GM21737 (cell line): ENCODE measurements around the gene DENND1B.

ENCODE experiments used
- ATAC-seq: cut with Tn5 transposase; IDR thresholded peaks from one replicate; pipeline ENCODE4 v1.9.1; 2021; ENCODE audit warnings: mild to moderate bottlenecking, moderate library complexity; ENCODE audit not compliant: unreplicated experiment

Gene DENND1B

GRCh38 chr1:197472141-197472540 lies 303.1 kb downstream of the DENND1B start:
- ATAC-seq: no peak

GRCh38 chr1:197471248-197471985 lies 303.9 kb downstream of the DENND1B start:
- no peak for ATAC-seq

GRCh38 chr1:197470330-197470729 lies 304.9 kb downstream of the DENND1B start:
- ATAC-seq: no peak

- ATAC-seq: no peak
Observed at GRCh38 chr1:197469620-197470210, 305.6 kb downstream of the DENND1B start.

GRCh38 chr1:197468543-197469175 lies 306.6 kb downstream of the DENND1B start:
- no peak for ATAC-seq

- no peak for ATAC-seq
Observed at GRCh38 chr1:197467881-197468280, 307.4 kb downstream of the DENND1B start.

- ATAC-seq: no peak
Observed at GRCh38 chr1:197466813-197467212, 308.5 kb downstream of the DENND1B start.

- no peak for ATAC-seq
Observed at GRCh38 chr1:197465528-197466327, 309.6 kb downstream of the DENND1B start.

- no peak for ATAC-seq
Observed at GRCh38 chr1:197464044-197464443, 311.2 kb downstream of the DENND1B start.

GRCh38 chr1:197463142-197463541 lies 312.1 kb downstream of the DENND1B start:
- ATAC-seq: no peak

GRCh38 chr1:197462539-197462938 lies 312.7 kb downstream of the DENND1B start:
- ATAC-seq: no peak
